ENCODE data around the gene TMEM179B.

The TMEM179B gene

DNA sequence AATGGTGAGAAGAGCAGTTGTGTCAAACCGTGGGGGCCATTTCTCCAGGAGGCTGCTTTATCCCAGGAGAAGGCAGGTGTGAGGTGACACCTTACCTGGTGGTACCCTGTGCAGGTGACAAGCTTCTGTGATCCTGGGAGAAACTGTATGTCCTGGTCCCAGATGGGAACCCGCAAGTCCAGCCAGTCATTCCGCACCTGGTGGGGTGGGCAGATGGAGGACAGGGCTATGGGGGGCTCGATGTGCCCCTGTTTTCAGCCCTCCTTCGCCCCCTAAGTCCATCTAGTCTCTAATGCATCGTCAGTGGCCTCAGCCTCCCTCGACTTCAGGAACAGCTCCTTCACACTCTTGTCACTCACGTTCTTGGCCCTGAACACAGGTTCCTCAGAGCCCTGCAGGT is 48.1 kb downstream of the TMEM179B start:
- no peak for DNase-seq

GRCh38 chr11:62839050-62839945 is 52.1 kb downstream of the TMEM179B start, which contains the start of gene WDR74:
Gene WDR74 (minus strand): TSS chr11:62839590. CDS start chr11:62839570, 20 bp downstream.
- DNase-seq: peak; percentile 94

Measured in NCI-H69 (cell line).